Stimulated activated CD8-positive, alpha-beta memory T cell treated with anti-CD3 and anti-CD28 coated beads, Interleukin-12 subunit alpha, Interleukin-12 subunit beta, amount 100 ng/mL, for 1 hour (primary cell): ENCODE measurements around the gene FHIP2A.
"Not testable (repeated sequence)": the region's sequence is repeated elsewhere in the genome, so short reads cannot be mapped to it uniquely, and the experiment has no call there.

Experiments used
- DNase-seq: peaks from one replicate; pipeline ENCODE4 v3.0.0-alpha.2; 2020; ENCODE audit warnings: low read depth

The FHIP2A gene, protein sequence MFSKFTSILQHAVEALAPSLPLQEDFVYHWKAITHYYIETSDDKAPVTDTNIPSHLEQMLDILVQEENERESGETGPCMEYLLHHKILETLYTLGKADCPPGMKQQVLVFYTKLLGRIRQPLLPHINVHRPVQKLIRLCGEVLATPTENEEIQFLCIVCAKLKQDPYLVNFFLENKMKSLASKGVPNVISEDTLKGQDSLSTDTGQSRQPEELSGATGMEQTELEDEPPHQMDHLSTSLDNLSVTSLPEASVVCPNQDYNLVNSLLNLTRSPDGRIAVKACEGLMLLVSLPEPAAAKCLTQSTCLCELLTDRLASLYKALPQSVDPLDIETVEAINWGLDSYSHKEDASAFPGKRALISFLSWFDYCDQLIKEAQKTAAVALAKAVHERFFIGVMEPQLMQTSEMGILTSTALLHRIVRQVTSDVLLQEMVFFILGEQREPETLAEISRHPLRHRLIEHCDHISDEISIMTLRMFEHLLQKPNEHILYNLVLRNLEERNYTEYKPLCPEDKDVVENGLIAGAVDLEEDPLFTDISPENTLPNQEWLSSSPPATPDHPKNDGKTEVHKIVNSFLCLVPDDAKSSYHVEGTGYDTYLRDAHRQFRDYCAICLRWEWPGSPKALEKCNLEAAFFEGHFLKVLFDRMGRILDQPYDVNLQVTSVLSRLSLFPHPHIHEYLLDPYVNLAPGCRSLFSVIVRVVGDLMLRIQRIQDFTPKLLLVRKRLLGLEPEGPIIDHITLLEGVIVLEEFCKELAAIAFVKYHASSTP

DNA sequence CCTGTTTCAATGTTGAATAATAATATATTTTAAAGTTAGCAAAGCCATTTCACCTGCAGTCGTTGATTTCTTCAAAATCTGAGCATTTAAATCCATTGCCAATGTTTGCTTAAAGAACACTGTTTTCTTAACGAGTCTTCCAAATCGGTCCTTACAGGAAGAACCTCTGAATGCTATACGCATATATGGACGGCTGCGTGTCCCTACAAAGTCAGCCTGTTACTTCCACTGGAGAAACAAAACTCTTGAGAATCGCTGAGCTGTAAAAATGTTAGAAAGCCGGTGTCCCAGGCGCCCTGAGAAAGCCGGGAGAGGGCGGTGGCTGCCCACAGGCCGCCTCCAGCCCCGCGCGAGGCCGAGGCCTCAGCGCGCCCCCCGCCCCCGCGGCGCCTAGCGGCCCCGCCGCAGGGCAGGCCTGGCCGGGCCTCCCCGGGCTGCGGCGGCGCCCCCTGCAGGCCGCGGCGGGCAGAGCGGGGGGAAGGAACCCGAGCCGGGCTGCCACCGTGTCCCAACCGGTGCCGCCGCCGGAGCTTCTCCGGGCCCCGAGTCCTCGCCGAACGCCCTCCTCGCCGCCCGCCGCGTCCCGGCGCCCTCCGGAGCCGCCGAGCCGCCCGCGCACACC, at the start of gene FHIP2A:
TSS of gene FHIP2A (plus strand) at position 488 of the 622 bp plus-strand sequence. CDS start 299 bp downstream, outside the sequence.
- peak; percentile 64 for DNase-seq

DNA sequence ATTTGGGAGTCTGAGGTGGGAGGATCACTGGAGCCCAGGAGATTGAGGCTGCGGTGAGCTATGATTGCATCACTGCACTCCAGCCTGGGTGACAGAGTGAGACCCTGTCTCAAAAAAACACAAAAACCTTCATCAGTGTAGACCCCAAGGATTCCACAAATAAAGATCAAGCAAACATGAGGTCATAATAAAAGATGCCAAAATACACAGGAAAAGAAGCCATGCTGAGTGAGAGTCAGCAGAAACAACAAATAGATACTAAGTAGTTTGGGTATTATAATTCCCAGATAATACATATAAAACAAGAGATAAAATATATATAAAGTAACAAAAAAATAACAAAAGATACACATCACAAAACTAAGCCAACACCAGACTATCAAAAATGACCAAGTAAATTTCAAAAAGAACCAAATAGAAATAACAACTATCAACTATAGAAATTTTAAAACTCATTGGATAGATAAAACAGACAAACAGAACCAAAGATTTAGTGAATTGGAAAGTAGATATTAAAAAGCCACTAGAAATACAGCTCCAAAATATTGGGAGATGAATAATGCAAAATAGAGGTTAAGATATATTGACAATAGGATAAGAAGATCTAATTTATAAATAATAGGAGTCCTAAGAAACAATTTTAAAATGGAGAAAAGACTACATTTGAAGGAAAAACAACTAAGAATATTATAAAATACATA, 48.9 kb upstream of the FHIP2A start:
- no peak for DNase-seq

DNA sequence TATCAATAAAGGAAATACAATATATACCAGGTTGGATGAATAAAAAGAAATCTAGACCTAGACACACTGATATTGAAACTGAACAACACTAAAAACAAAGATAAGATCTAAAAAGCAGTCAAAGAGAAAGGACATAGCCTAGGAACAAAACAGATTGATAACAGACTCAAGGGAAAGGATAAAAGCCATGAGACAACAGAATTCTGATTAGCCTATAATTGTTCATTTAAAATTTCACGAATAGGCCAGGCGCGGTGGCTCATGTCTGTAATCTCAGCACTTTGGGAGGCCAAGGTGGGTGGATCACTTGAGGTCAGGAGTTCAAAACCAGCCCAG, 48.4 kb upstream of the FHIP2A start:
- no peak for DNase-seq

DNA sequence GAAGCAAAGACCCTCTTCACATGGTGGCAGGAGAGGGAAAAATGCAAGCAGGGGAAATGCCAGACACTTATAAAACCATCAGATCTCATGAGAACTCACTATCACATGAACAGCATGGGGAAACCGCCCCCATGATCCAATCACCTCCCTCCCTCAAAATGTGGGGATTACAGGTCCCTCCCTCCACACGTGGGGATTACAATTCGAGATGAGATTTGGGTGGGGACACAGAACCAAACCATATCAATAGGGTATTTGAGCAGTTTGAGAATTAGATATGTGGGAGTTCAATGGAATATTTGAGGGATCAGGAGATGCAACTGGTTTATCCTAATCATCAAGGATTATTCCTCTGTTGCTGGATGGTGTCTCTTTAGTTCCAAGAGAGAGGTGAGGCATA, 46.5 kb upstream of the FHIP2A start:
- DNase-seq: not testable (repeated sequence)

DNA sequence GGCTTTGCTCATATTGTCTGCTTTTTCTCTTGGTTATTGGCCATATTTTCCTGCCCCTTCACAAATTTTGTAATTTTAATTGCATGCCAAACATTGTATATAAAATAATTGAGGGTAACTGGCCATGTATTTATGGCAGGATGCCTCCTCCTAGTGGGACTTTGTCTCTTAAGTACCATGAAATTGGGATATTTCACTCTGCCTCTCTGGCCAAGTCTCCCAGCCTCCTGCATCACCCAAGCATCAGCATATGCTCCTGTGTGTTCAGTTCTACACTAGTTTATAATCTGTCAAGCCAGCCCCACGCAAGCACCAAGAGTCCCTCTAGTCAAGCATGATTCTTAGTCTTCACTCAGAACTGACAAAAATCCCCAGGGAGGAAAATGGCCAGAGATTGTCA, 44.2 kb upstream of the FHIP2A start:
- no peak for DNase-seq

DNA sequence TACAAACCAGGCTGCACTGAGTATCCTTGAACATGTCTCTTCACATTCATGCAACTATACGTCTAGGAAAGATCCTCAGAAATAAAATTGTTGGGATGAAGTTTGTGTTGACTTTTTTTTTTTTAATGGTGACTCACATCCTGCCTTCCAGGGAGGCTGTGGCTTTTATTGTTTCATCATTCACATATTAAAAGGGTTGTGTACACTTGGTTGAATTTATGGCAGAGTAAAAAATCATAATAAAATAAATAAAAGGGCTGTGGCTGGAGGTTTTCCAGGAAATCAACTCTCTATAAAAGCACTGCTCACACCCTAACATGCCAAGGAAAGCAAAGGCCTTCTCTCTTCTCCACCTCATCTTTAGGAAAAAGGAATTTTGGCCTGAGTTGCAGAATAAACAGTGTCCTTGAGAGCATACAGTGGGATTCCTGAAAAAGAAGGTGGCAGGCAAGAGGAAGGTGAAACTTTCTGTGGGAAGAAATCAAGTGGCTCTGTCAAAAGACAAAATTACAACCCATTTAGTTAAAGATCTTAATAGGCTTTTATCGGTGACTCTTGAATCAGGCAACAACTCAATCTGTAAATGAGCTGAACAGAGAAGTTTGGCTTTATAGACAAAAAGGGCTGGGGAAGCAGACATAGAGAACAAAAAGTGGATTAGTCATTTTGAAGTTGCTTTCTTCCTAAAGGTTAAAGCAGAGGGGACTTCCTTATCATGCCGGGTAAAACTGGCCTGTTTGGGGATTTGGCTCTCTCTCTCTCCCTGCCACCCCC, 41.6 kb upstream of the FHIP2A start:
- no peak for DNase-seq

DNA sequence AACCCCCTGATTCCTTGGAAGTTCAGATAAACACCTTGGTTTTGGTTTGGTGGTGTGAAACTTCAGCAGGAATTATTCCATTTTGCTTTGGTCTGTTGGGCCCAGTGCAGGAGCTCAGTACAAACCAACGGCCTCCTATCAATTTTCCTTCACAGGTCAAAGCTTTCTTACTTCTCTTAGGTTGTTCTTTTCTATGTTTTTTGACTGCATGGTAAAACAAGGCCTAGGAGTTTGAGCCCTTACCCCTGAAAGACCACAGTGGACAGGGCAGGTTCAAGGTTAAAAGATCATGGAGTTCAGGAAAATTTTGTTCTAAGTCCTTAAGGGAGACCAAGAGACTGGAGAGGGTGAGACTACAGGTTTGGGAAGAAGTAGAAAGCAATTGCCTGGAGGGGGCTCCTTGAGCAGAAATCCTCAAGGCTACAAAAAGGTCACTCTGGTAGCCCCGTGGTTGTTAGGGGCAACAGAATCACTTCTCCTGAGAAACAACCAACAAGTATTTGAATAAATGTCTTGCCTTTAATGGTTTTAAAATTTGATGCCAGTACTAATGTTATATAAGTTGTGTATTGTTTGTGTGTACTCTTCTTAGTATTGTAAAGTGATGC, 40.9 kb upstream of the FHIP2A start:
- no peak for DNase-seq

DNA sequence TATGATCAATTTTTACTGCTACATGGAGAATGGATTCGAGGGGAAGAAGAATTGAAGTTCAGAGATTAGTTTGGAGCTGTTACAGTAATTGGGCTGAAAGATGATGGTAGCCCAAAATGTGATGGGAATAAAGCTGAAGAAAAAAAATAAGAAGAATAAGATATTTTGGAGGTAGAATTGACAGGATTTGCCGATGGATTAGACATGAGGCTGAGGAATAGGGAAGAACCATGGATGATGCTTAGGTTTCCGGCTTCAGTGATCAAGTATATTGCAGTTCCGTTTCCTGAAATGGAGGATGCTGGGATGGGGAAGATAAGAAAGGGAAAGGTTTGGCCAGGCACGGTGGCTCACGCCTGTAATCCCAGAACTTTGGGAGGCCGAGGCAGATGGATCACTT, 38.9 kb upstream of the FHIP2A start:
- no peak for DNase-seq

DNA sequence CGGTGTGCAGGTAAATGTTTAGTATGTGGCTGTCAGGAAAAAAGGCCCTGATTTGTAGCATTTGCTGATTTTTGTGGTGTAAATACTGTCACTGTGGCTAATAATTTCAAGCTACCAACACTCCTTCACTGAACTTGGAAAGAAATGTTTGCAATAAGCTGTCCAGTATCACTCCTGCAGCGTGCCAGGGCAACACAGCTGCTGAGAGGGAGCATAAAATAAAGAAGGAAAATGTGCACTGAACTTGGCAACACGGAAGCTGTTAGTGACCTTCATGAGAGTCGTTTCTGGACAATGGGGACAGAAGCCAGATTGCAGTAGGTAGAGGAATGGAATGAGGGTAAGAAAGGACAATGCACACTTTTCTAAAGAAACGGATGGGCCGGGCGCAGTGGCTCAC, 37.9 kb upstream of the FHIP2A start:
- DNase-seq: no peak

DNA sequence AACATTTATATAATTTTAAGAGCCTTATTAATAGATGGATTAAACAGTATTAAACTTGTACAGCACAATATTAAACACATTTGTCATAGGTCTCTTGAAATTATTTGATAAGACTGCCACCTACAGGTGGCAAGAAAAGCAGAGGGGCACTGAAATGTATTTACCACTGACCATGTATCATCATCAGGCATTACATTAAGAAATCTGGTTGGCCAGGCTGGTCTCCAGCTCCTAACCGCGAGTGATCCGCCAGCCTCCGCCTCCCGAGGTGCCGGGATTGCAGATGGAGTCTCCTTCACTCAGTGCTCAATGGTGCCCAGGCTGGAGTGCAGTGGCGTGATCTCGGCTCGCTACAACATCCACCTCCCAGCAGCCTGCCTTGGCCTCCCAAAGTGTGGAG, 35.1 kb upstream of the FHIP2A start:
- not testable (repeated sequence) for DNase-seq

DNA sequence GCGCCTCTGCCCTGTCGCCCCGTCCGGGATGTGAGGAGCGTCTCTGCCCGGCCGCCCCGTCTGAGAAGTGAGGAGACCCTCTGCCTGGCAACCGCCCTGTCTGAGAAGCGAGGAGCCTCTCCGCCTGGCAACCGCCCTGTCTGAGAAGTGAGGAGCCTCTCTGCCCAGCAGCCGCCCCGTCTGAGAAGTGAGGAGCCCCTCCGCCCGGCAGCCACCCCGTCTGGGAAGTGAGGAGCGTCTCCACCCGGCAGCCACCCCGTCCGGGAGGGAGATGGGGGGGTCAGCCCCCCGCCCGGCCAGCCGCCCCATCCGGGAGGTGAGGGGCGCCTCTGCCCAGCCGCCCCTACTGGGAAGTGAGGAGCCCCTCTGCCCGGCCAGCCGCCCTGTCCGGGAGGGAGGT, 34.4 kb upstream of the FHIP2A start:
- DNase-seq: not testable (repeated sequence)

DNA sequence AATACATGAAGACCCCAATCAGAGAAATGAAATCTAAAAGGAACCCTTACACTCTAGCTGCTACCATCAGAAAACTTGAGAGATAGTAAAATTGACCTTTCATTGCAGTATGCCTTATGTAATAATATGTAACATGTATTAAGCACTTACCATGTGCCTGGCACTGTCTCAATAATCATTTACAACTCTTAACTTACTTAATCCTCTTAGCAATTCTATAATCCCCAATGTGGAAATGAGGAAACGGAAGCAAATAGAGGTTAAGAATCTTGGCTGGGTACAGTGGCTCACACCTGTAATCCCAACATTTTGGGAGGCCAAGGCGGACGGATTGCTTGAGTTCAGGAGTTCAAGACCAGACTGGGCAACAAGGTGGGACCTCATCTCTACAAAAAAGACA, 29.8 kb upstream of the FHIP2A start:
- DNase-seq: no peak

DNA sequence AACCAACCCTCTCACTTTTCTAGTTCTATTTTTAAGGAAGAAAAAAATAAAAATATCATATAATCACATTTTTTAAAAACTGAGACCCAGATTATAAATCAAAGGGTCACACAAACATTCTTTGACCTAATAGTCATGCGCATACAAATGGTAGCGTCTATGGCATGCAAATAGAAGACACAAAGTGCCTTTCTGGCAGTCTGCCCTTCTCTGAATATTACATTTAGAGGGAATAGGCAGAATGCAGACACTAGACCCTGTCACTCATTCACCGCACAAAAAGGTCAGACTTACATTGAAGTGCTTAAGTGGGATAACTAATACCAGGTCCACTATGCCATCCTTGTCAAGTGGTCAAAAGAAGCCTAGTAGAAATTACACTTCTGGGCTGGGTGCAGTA, 26.5 kb upstream of the FHIP2A start:
- DNase-seq: no peak

DNA sequence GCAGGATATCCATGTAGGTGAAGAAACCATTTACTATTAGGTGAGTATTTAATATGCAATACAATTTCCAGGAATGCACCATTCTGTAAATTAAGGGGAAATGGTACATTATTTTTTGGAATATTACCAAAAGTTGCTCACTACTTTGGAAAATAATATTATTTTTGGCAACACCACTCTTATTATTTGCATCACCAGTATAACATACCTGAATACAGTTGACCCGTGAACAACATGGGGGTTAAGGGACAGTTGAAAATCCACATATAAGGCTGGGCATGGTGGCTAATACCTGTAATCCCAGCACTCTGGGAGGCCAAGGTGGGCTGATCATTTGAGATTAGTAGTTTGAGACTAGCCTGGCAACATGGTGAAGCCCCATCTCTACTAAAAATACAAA, 21.2 kb upstream of the FHIP2A start:
- DNase-seq: no peak

DNA sequence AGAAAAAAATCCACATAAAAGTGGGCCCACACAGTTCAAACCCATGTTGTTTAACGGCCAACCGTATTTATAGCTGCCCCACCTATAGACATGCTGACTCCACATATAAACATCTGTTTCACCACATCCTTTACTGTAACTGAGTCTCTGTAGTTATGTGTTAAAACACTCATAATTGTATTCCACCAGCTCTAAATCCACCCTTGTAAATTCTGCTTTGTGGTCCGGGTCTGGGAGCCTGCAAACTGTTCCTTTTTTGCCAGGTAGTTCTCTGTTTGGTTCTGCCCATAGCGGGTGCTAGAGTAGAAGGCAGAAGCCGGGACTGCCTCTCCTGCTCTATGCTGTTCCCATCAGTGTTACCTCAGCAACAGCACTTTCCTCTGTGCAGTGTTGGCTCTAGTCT, 20.2 kb upstream of the FHIP2A start:
- no peak for DNase-seq

DNA sequence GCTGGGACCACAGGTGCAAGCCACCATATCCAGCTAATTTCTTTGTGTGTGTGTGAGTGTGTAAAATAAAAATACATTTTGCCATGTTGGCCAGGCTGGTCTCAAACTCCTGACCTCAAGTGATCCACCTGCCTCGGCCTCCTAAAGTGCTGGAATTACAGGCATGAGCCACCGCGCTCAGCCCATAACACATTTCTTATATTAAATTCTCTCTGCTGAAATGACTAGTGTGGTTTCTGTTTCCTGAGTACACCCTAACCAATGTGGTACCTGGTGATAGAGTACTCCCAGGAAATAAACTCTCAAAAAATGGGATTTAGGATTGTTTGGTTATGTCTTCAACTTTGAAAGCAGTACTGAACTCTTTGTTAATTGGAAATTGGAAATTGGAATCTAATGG, 19.4 kb upstream of the FHIP2A start:
- DNase-seq: no peak

DNA sequence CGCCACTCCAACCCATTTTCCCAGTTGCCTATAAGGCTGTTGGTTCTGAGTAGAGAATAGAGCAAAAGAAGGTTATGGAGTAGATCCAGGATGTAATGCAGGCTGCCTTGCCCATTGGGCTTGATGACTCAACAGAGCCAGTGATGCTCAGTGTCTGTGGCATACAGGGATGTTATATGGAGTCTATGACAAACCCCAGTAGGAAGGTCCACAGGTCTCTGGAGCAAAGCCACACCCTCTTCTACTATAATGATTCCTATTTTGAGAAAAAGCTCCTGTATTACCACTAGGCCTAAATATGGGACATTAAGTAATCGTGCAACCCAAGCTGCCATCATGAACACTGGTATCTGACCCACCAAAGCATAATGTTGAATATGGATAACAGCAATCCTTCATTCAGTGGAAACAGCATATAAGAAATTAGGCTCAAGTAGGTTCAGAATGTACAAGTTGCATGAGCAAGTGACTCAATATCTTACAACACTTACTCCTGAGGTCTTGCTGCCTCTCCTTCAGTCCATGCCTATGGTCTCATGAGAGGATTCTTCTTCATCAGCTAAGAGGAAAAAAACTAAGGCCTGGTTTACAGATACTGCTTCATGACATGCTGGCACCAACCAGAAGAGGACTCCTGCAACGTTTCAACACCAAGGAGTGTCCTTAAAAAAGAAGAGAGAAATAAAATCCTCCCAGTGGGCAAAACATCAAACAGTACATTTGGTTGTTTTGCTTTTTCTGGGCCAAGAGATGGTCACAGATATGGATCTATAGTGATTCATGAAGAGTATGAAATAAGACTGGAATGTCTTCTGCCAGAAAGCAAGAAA, 14.8 kb upstream of the FHIP2A start:
- DNase-seq: no peak

DNA sequence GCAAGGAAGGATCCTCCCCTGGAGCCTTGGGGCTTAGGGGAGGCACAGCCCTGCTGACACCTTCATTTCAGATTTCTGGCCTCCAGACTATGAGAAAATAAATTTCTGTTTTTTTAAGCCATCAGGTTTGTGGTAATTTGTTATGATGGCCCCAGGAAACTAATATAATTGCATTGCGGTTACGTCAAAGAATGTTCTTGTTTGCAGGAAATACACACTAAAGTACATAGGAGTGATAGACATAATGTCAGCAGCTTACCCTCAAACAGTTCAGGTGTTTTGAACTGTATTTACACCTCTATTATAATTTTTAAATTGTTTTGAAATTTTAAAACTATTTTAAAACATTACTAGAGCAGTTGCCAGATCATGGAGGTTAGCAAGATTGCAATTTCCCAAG, 12.6 kb upstream of the FHIP2A start:
- no peak for DNase-seq

DNA sequence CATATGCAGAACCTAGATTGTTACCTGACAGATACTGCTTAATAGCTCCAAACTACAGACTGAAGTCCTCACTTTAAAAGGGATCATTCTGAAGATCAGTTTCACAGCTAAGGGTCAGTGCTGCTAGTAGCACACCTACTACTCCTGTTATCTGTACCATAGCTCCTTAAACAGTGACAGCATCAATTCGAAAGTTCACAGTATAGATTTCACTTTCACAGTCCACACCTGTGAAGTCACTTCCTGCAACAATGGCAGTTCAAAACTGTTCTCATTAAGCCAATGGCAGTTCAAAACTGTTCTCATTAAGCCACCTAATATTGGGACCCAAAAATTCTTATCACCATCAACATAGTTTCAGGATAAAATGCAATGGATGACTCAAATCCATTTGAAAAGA, 10.7 kb upstream of the FHIP2A start:
- DNase-seq: no peak

DNA sequence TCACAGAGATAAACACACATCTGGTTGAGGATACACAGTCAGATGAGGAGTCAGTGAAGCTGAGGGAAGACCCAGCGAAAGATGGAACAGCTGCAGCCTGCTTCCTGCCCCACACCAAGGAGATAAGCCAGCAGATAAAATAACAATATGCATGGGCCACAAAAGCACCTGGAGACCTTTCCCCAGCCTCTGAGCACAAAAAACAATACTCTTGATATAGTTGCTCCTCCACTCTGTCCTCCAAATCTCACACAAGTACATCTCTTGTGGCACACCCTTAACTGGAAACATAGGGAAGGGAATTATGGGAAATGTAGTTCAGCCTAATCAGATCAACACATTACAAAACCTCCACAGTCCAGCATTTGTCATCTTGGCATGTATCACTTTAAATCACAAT, 9.7 kb upstream of the FHIP2A start:
- no peak for DNase-seq
